HG03196 (cell line): Measurements from ENCODE around the gene GTPBP4.
"Not testable (repeated sequence)": the region's sequence is repeated elsewhere in the genome, so short reads cannot be mapped to it uniquely, and the experiment has no call there.

Experiments
- ATAC-seq: cut with Tn5 transposase; IDR thresholded peaks from one replicate; pipeline ENCODE4 v1.9.1; 2021; ENCODE audit not compliant: unreplicated experiment

GTPBP4 gene

GRCh38 chr10:988667-989545 is 672 bp downstream of the GTPBP4 start:
- ATAC-seq = peak; percentile 17

GRCh38 chr10:990808-991207 is 2.6 kb downstream of the GTPBP4 start:
- ATAC-seq = no peak

- no peak for ATAC-seq
Observed at GRCh38 chr10:992467-992866, 4.2 kb downstream of the GTPBP4 start.

- ATAC-seq = no peak
Observed at GRCh38 chr10:992871-993270, 4.6 kb downstream of the GTPBP4 start.

- no peak for ATAC-seq
Observed at GRCh38 chr10:994836-995558, 6.8 kb downstream of the GTPBP4 start.

GRCh38 chr10:995559-995926 is 7.3 kb downstream of the GTPBP4 start:
- no peak for ATAC-seq

GRCh38 chr10:996031-996430 is 7.8 kb downstream of the GTPBP4 start:
- no peak for ATAC-seq

- ATAC-seq = no peak
Observed at GRCh38 chr10:997266-998022, 9.2 kb downstream of the GTPBP4 start.

- no peak for ATAC-seq
Observed at GRCh38 chr10:1002425-1003006, 14.3 kb downstream of the GTPBP4 start.

- no peak for ATAC-seq
Observed at GRCh38 chr10:1003884-1004670, 15.8 kb downstream of the GTPBP4 start.

- no peak for ATAC-seq
Observed at GRCh38 chr10:1006573-1006972, 18.3 kb downstream of the GTPBP4 start.

- no peak for ATAC-seq
Observed at GRCh38 chr10:1007583-1007982, 19.3 kb downstream of the GTPBP4 start.

GRCh38 chr10:1009071-1009494 is 20.8 kb downstream of the GTPBP4 start:
- ATAC-seq = no peak

GRCh38 chr10:1009947-1010346 is 21.7 kb downstream of the GTPBP4 start:
- ATAC-seq = not testable (repeated sequence)

- no peak for ATAC-seq
Observed at GRCh38 chr10:1010703-1011102, 22.5 kb downstream of the GTPBP4 start.

GRCh38 chr10:1011696-1012095 is 23.5 kb downstream of the GTPBP4 start:
- no peak for ATAC-seq

GRCh38 chr10:1015688-1016087 is 27.5 kb downstream of the GTPBP4 start:
- ATAC-seq = no peak

GRCh38 chr10:1019362-1019761 is 31.1 kb downstream of the GTPBP4 start:
- ATAC-seq = no peak

GRCh38 chr10:1020460-1020859 is 32.2 kb downstream of the GTPBP4 start:
- no peak for ATAC-seq

- ATAC-seq = no peak
Observed at GRCh38 chr10:1020958-1021357, 32.7 kb downstream of the GTPBP4 start.
